ENCODE data around the gene CHD3. TPM values are rescaled to one million over a fixed set of nuclear protein-coding genes. Genes with fewer than 3 reads are reported as not detected.

CHD3 gene
- total RNA-seq, 1 donor from 2014 or later = 129 TPM

- Mint-ChIP-seq H3K36me3 (ENCODE audit: low read depth) (peaks cover 43% of the 10 kb centered on the region), H3K4me3 (ENCODE audit: unreplicated experiment) (no peak overlapping the region), H3K27me3 (ENCODE audit: low read depth) (no peaks in the 10 kb centered on the region), H3K9me3 (ENCODE audit: low read depth) (no peaks in the 10 kb centered on the region), H3K27ac (ENCODE audit: unreplicated experiment) (no peak overlapping the region), H3K4me1 (ENCODE audit: low read depth) (peaks cover 11% of the 10 kb centered on the region)
- DNase-seq (ENCODE audit: low spot score) = no peak
- TF ChIP-seq CTCF (IDR thresholded peaks at IDR 0.05) = no peak
Measured at GRCh38 chr17:7910711-7911110, 22.1 kb downstream of the CHD3 start.

DNA sequence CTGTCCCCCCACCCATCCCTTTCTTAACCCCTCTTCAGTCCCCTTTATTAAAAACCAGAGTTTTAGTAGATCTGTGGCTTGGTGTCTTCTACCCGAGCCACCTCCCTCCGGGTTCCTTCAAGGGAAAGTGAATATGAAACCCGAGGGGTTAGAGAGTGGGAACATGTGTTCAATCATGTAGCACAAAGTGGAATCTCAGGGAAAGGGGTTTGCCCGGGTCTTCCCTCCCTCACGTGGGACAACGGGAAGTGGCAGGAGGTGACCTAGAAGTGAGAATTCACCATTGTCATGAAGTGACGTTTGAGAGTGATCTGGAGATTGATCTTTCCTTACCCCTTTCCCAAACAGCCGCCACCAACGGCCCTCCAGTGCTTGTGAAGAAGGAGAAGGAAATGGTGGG is 22.5 kb downstream of the CHD3 start:
- Mint-ChIP-seq H3K27me3 (ENCODE audit: low read depth) (no peaks in the 10 kb centered on the region), H3K4me3 (ENCODE audit: unreplicated experiment) (no peak overlapping the region), H3K9me3 (ENCODE audit: low read depth) (no peaks in the 10 kb centered on the region), H3K27ac (ENCODE audit: unreplicated experiment) (peak overlapping the region; percentile 20), H3K36me3 (ENCODE audit: low read depth) (peaks cover 40% of the 10 kb centered on the region), H3K4me1 (ENCODE audit: low read depth) (peaks cover 11% of the 10 kb centered on the region)
- TF ChIP-seq CTCF (IDR thresholded peaks at IDR 0.05) = no peak
- DNase-seq (ENCODE audit: low spot score) = no peak

DNA sequence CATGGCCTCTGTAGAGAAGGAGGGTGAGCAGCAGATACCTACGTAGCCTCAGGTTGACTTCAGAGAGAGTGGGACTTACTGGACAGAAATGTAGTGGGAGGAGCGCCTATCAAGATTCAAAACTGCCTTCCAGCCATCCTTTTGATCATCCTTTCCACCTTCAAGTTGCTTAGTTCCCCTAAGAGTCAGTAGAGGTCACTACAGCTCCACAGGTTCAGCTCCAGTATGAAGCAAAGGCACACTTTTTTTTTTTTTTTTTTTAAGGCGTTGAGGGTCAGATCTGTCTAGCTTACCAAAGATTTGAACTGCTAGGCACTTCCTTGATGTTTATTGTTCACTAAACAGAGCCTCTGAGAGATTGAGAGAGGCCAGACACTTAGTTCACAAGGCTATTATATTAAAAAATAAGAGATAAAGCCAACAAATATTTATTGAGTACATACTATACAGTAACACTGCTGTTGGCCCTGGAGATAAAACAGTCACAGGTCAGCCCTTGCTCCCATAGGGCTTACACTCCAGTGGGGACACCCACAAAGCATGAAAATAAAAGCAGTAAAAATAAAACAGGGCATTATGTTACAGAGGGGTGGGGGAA is 24.4 kb downstream of the CHD3 start:
- H3K27me3 Mint-ChIP-seq (ENCODE audit: low read depth) = no peaks in the 10 kb centered on the region
- peak overlapping the region; percentile 29 for H3K27ac Mint-ChIP-seq (ENCODE audit: unreplicated experiment)
- no peak overlapping the region for H3K4me3 Mint-ChIP-seq (ENCODE audit: unreplicated experiment)
- no peak for DNase-seq (ENCODE audit: low spot score)
- no peaks in the 10 kb centered on the region for H3K9me3 Mint-ChIP-seq (ENCODE audit: low read depth)
- TF ChIP-seq CTCF (IDR thresholded peaks at IDR 0.05) = peak; percentile 78
- H3K36me3 Mint-ChIP-seq (ENCODE audit: low read depth) = peaks cover 29% of the 10 kb centered on the region
- H3K4me1 Mint-ChIP-seq (ENCODE audit: low read depth) = peaks cover 19% of the 10 kb centered on the region

GRCh38 chr17:7915179-7915610 is 26.6 kb downstream of the CHD3 start:
- H3K27me3 Mint-ChIP-seq (ENCODE audit: low read depth) = no peaks in the 10 kb centered on the region
- H3K4me1 Mint-ChIP-seq (ENCODE audit: low read depth) = peaks cover 19% of the 10 kb centered on the region
- peak overlapping the region; percentile 81 for H3K4me3 Mint-ChIP-seq (ENCODE audit: unreplicated experiment)
- H3K9me3 Mint-ChIP-seq (ENCODE audit: low read depth) = no peaks in the 10 kb centered on the region
- H3K27ac Mint-ChIP-seq (ENCODE audit: unreplicated experiment) = peak overlapping the region; percentile 97
- DNase-seq (ENCODE audit: low spot score) = no peak
- no peak for TF ChIP-seq CTCF (IDR thresholded peaks at IDR 0.05)
- H3K36me3 Mint-ChIP-seq (ENCODE audit: low read depth) = peaks cover 13% of the 10 kb centered on the region

- Mint-ChIP-seq H3K36me3 (ENCODE audit: low read depth) (peaks cover 7% of the 10 kb centered on the region), H3K27me3 (ENCODE audit: low read depth) (no peaks in the 10 kb centered on the region), H3K27ac (ENCODE audit: unreplicated experiment) (peak within 1 kb of the TSS; percentile 97), H3K4me3 (ENCODE audit: unreplicated experiment) (peak within 1 kb of the TSS; percentile 81), H3K9me3 (ENCODE audit: low read depth) (no peaks in the 10 kb centered on the region), H3K4me1 (ENCODE audit: low read depth) (peaks cover 19% of the 10 kb centered on the region)
- peak; percentile 97 for DNase-seq (ENCODE audit: low spot score)
- peak; percentile 4 for TF ChIP-seq CTCF (IDR thresholded peaks at IDR 0.05)
Measured at GRCh38 chr17:7915611-7916384, 27.2 kb downstream of the CHD3 start, which contains the start of gene RNF227. TSS of gene RNF227 (minus strand) at chr17:7916289. CDS start at chr17:7916195, 94 bp downstream.
